Activated CD4-positive, alpha-beta T cell treated with anti-CD3 and anti-CD28 coated beads, Interleukin-2, amount 50 U/mL, for 16 hours (primary cell): ENCODE measurements around the gene CD79B.
"Not testable (repeated sequence)": the region's sequence is repeated elsewhere in the genome, so short reads cannot be mapped to it uniquely, and the experiment has no call there.

Experiments
- DNase-seq: peaks from one replicate; pipeline ENCODE4 v3.0.0-alpha.2; 2020

Gene CD79B

DNA sequence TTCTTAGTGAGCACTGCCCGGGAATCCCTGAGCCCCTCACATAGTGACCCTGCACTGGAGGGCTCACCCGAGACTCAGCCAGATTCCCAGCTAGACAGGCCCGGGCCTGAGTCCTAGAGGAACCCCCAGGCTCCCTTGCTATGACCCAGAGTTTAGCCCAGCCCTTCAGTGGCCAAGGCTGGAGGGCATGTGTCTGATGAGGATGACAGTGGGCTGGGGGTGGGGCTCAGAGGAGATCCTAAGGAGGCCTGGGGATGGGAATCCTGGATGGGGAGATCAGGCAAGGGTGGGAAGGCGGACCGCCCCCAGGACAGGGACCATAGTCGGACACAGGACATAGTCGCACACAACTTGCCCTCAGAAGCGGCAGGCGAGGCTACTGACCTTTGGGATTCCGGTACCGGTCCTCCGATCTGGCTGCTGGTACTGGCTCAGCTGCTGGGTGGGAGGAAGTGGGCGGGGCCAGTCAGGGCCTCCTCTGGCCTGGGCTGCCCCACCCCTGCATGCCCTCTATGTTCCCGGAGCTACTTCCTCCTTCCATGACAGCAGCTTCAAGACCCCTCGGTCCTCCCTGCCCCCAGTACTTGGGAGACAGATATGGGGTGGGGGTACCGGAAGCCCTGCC lies 1.1 kb downstream of the CD79B start:
- peak; percentile 58 for DNase-seq

GRCh38 chr17:63929860-63930766 lies 2.0 kb downstream of the CD79B start:
- no peak for DNase-seq

GRCh38 chr17:63928966-63929695 lies 3.0 kb downstream of the CD79B start:
- no peak for DNase-seq

GRCh38 chr17:63928172-63928666 lies 3.9 kb downstream of the CD79B start:
- no peak for DNase-seq

- no peak for DNase-seq
Measured at GRCh38 chr17:63927464-63928171, 4.5 kb downstream of the CD79B start.

GRCh38 chr17:63926164-63926563 lies 6.0 kb downstream of the CD79B start:
- no peak for DNase-seq

- no peak for DNase-seq
Measured at GRCh38 chr17:63925615-63926014, 6.5 kb downstream of the CD79B start.

DNA sequence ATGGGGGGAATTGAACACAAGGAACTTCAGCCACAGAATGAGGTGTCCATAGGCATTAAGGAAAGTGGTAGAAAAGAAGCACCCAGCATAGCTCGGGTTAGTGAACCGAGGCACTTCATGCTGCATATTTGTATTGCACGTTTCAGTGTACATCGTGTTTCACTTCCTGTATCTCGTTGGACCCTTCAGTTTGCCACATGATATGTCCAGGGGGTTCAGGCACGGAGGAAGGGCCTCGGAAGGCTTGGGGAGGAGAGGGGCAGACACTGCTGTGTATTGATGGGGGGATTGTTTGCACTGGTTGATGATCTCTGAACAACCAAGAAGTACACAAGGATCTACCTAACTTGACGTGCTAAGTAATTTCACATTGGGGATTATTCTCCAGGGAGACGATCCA lies 9.7 kb downstream of the CD79B start:
- not testable (repeated sequence) for DNase-seq

- not testable (repeated sequence) for DNase-seq
Measured at GRCh38 chr17:63920779-63921178, 11.4 kb downstream of the CD79B start.

GRCh38 chr17:63920050-63920449 lies 12.1 kb downstream of the CD79B start:
- not testable (repeated sequence) for DNase-seq

DNA sequence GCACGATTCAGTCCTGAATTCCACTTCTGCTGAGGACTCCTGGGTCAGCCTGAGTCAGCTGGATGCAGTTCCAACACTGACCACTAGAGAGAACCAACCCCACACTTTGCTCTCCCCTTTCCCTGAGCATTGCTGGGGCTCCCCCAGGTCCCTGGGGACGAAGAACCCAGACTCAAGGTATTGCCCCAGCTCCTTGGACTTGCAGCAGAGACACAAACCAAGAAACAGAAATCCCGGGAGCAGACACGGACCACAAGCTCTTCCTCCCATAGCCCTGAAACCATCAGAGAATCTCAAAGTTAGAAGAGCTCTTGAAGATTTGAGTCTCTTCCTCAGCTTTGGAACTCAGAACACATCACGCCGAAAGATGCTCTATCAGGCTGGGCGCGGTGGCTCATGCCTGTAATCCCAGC lies 12.8 kb downstream of the CD79B start:
- peak; percentile 74 for DNase-seq

DNA sequence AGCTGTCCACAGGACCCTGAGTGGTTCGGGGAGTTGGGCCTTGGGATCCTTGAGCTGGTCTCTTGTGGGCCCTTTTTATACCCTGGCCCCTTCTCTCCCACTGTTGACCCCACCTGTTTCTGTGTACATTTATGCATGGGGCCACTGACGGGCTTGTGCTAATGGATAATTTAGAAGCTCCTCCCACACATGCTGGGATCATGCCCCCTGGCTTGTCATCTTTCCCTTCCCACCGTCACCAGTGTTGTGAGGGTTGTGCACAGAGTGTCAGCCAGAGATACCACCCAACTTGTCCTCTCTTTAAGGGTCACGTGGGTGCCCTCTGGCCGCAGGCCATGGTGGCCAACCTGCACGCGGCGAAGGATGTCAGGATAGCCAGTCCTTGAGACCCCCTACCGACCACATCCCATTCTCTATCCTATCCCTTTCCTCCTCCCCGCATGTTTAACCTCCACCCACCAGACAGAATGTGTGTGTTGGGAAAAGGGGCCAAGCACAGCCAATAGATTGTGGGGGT lies 13.3 kb downstream of the CD79B start, which contains the start of gene GH1:
Gene GH1 (minus strand): TSS at position 51 of the 517 bp plus-strand sequence. CDS start 63 bp downstream, outside the sequence.
- not testable (repeated sequence) for DNase-seq

DNA sequence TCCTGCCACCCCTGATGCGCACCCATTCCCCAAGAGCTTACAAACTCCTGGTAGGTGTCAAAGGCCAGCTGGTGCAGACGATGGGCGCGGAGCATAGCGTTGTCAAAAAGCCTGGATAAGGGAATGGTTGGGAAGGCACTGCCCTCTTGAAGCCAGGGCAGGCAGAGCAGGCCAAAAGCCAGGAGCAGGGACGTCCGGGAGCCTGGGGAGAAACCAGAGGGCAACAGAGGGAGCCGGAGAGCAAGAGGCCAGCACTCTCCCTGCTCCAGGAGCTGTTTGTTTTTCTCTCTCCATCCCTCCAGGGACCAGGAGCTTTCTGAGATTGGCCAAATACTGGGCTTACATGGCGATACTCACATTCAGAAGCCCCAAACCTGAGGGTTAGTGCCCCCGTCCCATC lies 13.8 kb downstream of the CD79B start:
- DNase-seq = no peak

GRCh38 chr17:63917646-63918045 lies 14.5 kb downstream of the CD79B start:
- no peak for DNase-seq

- not testable (repeated sequence) for DNase-seq
Measured at GRCh38 chr17:63917206-63917605, 14.9 kb downstream of the CD79B start.

GRCh38 chr17:63916566-63917185 lies 15.5 kb downstream of the CD79B start:
- no peak for DNase-seq

- DNase-seq = not testable (repeated sequence)
Measured at GRCh38 chr17:63915753-63916152, 16.4 kb downstream of the CD79B start.

DNA sequence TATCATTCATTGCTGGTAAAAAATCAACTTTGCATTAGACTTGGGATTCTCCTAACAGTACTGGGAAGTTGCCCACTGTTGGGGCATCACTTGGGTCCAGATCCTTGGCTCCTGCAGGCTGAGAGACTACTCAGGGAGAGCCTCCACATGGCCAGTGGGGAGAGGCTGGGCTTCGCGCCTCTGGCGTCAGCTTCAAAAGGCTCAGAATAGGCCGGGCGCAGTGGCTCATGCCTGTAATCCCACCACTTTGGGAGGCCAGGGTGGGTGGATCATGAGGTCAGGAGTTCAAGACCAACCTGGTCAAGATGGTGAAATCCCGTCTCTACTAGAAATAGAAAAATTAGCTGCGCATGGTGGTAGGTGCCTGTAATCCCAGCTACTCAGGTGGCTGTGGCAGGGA lies 17.7 kb downstream of the CD79B start:
- DNase-seq = no peak

- DNase-seq = peak; percentile 54
Measured at GRCh38 chr17:63911657-63912100, 20.5 kb downstream of the CD79B start.

DNA sequence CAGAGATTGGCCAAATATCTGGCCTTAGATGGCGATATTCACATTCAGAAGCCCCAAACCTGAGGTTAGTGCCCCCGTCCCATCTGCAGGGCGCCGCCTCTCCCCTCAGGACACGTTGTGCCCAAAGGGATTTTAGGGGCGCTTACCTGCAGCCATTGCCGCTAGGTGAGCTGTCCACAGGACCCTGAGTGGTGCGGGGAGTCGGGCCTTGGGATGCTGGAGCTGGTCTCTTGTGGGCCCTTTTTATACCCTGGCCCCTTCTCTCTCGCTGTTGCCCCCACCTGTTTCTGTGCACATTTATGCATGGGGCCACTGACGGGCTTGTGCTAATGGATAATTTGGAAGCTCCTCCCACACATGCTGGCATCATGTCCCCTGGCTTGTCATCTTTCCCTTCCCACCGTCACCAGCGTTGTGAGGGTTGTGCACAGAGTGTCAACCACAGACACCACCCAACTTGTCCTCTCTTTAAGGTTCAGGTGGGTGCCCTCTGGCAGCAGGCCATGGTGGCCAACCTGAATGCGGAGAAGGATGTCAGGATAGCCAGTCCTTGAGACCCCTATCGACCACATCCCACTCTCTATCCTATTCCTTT lies 21.0 kb downstream of the CD79B start, which contains the start of gene CSHL1:
Gene CSHL1 (minus strand): TSS at position 218 of the 595 bp plus-strand sequence. CDS start 62 bp downstream, at position 156.
- DNase-seq = no peak

DNA sequence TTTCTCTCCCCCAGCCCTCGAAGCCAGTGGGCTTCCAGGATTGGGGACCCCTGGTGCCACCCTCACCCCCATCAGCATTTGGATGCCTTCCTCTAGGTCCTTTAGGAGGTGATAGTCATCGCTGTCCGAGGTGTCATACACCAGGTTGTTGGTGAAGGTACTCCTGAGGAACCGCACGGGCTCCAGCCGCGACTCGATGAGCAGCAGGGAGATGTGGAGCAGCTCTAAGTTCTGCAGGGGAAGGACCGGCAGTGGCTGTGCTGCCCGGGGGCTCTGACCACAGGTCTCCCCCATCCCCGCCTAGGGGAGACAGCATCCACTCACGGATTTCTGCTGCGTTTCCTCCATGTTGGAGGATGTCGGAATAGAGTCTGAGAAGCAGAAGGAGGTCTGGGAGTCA lies 22.0 kb downstream of the CD79B start:
- DNase-seq = no peak
